HG02840 (cell line): ENCODE data around the gene TUBGCP6.
"Not testable (repeated sequence)": the region's sequence is repeated elsewhere in the genome, so short reads cannot be mapped to it uniquely, and the experiment has no call there.

ENCODE experiments used
- ATAC-seq: cut with Tn5 transposase; IDR thresholded peaks from one replicate; pipeline ENCODE4 v1.9.1; 2021; ENCODE audit warnings: mild to moderate bottlenecking, moderate library complexity, moderate number of reproducible peaks; ENCODE audit not compliant: unreplicated experiment, low FRiP score

TUBGCP6 gene

DNA sequence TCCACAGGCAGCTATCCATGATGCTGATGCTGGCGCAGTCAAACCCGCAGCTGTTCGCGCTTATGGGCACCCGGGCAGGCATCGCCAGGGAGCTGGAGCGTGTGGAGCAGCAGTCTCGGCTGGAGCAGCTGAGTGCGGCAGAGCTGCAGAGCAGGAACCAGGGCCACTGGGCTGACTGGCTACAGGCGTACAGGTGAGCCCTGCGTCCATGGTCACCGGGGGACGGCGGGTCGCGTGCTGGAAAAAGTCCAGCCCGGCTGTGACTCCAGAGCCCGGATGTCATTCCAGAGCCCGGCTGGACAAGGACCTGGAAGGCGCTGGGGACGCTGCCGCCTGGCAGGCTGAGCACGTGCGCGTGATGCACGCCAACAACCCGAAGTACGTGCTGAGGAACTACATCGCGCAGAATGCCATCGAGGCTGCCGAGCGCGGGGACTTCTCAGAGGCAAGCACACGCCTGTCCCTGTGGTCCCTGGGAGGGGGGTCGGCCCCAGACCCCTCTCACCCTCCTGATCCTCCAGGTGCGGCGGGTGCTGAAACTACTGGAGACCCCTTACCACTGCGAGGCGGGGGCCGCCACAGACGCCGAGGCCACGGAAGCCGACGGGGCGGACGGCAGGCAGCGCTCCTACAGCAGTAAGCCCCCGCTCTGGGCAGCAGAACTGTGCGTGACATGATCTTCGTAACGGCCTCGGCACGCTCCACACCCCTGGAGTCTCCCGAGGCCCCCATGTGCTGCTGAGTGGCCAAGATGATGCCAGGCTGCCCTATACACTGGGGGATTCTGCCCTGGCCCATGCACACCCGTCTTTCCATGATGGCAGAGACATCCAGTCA lies 27.9 kb downstream of the TUBGCP6 start:
- ATAC-seq: no peak

DNA sequence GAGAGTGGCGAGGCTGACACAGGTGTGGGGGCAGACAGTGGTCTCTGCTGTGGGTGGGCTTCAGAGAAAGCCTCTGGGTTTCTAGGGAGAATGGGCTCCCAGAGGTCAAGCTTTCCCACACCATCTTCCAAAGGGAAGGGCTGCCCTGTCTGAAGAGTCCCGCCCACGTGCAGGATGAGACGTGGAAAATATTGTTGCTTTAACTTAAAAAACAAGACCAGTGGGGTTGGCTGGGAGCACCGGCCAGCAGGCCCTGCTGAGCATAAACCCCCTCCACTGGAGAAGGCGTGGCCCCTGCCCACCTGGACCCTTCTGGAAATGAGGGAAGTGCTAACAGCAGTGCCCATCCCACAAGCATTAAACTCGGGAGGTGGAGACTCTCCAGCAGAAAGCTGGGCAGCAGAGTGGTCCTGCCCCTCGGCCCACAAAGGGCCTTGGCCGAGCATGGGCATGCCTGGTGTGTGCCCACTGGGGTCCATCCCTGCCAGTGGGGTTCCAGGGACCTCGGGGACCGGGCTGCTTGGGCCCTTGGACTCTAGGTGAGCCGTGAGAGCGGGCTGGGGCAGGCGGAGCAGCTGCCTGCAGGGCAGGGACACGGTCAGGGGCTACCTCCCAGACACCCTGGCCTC lies 28.7 kb downstream of the TUBGCP6 start:
- no peak for ATAC-seq

DNA sequence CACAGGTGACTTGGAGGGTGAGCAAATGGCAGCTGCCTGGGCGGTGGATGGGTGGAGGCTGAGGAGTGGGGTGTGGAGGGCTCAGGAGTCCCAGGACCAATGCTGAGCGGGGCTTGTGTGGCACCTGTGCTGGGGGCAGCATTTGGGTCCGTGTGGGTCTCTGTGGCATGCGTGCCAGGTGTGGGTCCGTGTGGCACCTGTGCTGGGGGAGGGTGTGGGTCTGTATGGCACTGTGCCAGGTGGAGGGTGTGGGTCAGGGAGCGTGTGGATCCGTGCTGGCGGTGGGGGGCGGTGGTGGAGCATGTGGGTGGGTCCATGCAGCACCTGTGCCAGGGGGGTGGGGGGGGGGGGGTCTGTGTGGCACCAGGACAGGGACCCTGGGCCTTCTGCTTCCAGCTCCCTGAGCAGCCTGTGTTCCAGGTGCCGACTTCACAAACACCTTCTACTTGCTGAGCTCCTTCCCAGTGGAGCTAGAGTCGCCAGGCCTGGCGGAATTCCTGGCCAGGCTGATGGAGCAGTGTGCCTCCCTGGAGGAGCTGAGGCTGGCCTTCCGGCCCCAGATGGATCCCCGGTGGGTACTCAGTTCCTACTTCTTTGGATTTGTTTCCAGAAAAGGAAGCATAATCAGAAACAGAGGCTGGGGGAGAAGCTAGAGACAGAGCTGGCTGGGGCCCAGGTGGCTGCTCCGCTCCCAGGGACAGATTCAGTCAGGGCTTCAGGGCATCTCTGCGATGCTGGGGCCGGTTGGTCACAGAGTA lies 29.3 kb downstream of the TUBGCP6 start:
- ATAC-seq: no peak

DNA sequence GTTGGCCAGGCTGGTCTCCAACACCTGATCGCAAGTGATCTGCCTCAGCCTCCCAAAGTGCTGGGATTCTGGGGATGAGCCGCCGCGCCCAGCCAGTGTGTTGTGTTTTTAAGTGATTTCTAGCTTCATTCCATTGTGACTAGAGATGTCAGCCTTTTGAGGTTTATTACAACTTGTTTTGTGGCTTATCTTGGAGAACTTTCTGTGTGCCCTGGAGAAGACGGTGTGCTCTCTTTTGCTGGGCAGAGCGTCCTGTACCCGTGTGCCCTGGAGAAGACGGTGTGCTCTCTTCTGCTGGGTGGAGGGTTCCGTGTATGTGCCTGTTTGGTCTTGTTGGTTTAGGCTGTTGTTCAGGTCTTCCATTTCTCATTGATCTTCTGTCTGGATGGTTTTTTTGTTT lies 31.6 kb downstream of the TUBGCP6 start:
- no peak for ATAC-seq

DNA sequence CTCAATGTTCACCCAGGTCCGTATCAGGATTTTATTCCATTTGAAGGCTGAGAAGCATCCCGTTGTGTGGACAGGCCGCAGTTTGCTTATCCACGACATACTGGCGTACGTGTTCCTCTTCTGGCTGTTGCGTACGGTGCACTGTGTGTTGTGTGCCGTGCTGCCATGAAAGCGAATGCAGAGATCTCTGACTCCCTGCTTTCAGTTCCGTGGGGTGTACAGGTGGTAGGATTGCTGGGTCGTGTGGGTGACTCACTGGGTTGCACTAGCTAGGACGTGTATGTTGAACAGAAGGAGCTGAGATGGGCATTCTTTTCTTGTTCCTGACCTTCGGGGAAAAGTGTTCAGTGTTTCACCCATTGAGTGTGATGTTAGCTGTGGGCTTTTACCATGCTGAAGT lies 33.7 kb downstream of the TUBGCP6 start:
- ATAC-seq: no peak

DNA sequence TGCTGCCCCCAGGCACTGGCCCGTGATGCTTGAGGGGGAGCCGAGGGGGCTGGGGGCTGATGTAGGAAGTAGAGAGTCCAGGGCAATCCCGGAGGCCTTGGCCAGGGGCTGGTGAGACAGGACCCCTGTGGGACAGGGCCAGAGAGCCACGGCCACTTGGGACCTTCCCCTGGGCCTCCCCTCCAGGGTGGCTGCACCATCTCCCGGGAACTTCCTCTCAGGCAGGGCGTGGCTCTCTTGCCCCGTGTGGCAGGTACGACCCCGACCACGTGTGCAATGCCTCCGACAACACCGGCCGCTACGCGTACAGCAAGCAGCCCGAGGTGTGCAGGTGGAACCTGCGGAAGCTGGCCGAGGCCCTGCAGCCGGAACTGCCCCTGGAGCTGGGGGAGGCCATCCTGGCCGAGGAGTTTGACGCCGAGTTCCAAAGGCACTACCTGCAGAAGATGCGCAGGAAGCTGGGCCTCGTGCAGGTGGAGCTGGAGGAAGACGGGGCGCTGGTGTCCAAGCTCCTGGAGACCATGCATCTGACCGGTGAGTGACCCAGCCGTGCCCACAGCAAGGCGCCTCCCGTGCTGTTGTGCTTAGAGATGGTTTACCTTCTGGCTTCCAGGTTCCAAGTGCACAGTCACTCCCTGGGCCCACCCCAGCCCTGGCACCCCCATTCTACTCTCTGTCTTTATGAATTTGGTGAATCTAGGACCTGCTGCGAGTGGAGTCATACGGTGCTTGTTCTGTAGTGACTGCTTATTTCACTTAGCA lies 34.3 kb downstream of the TUBGCP6 start:
- ATAC-seq: no peak

DNA sequence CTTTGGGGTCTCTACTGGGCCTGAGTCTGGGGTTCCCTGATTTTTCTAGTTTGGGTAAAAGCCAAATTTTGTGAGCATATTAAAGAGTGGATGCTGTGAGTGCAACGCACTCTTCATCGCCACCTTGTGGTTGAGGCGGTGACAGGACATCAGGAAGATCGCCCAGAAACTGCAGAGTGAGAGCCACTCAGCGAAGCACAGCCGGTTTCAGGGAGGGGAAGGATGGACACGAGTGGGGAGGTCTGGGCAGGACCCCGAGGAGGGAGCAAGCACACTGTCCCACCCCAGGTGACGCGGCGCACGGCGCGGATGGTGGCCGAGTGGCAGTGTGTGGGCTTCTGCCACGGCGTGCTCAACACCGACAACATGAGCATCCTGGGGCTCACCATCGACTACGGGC lies 34.9 kb downstream of the TUBGCP6 start:
- ATAC-seq: no peak

DNA sequence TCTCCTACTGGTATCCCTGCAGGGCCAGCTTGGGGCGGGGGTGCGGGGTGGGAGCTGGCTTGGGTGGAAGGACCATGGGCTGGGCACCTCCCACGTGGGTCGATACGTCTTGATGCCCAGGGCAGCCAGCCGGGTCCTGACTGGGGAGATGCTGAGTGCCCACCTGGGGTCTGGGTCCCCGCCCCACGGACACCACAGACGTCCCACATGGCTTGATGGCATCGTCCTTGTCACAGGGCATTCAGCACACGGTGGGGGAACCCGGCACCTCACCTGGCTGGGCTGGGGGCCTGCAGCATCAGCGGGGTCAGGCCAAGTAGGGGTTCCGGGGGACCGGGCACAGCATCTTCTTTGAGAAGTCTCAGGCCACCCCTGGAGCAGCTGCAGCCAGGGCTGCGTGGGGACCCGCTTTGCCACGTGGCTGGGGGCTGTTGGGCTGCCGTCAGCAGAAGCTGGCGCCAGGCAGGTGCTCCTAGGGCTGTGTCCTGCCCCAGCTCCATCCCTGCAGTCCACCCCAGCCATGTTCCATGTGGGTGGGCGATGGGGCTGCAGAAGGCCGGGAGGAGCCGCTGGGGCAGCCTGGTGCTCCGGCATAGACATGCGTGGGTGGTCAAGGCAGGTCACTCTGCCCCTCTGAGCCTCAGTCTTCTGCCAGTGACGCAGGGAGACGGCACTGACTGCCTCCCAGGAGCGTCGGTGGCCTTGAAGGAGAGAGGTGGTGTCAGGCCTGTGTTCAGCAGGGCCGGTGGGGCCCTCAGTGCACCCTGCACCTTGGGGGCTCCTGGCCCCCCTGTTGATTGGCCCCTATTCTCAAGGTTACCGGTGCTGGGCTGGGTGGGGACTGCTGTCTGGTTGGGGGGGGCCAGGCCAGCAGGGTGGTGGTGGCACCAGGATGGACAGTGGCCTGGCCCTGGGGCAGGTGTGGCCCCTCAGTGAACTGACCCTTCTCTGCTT lies 35.6 kb downstream of the TUBGCP6 start:
- no peak for ATAC-seq

DNA sequence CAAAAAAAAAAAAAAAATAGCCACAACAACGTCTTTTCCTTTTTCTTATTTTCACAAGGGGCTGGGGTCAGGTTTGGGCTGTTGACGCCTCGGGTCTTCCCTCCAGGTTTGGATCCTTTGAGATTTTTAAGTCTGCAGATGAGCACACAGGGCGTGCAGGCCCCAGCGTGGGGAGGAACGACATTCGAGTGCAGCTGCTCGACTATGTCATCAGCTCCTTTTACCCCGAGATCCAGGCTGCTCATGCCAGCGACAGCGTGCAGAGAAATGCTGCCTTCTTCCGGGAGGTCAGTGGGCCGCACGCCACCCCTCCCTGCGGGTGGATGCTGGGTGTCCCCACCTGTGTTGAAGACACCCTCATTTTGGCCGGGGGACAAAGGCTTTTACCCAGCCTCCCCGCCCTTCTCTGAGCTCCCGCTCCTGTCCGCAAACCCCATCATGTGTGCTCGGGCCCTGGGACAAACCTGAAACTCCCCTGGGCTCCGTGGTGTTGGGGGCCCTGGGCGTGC lies 36.3 kb downstream of the TUBGCP6 start:
- ATAC-seq: no peak

DNA sequence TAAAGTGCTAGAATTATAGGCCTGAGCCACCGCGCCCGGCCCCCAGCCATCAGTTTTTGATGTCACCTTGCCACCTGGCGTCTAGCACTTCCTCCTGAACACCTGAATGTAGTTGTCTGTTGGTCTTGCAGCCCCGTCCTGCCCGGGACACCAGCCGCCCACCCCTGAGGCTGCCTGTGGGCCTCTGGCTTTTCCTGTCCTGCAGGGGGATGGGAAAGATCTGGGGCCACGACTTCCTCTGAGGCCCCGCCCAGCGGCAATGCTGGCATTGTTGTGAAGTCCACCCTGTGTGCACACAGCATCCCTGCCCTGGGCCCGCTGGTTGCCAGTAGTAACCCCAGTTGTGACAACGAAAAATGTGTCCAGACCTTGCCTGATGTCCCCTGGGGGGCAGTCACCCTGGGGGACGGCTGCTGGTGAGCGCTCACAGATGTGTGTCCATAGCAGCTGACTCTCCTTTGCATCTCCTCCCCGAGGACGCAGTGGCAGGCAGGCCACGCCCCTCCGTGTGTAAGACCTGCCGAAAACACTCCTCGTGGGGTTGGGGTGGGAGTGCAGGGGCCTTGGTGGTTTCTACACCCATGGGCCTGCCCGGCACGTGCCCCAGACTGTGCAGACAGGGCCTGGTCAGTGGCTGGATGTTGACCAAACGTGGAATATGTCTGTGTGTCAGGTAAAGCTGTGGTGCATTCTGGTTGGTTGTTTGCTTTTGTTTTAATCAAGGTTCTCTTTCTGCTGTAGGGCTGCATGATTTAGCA lies 37.3 kb downstream of the TUBGCP6 start:
- no peak for ATAC-seq

DNA sequence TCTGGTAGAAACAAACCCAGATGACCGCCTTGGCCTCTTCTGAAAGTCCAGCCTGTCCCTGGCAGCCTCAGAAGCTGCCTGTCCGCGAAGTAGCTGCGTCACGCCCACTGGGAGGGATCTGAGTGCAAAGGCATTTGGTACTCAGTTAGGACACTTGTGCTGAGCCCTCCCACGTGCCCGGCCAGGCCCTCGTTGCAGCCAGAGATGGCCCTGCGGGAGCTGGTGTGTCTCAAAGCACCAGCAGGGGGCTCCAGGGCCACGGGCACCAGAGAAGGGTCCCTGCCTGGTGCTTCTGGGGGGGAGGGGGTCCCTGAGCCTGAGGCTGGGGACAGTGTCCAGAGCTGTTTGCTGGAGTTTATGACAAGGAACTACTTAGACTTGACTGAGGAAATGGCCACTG lies 38.2 kb downstream of the TUBGCP6 start:
- no peak for ATAC-seq

DNA sequence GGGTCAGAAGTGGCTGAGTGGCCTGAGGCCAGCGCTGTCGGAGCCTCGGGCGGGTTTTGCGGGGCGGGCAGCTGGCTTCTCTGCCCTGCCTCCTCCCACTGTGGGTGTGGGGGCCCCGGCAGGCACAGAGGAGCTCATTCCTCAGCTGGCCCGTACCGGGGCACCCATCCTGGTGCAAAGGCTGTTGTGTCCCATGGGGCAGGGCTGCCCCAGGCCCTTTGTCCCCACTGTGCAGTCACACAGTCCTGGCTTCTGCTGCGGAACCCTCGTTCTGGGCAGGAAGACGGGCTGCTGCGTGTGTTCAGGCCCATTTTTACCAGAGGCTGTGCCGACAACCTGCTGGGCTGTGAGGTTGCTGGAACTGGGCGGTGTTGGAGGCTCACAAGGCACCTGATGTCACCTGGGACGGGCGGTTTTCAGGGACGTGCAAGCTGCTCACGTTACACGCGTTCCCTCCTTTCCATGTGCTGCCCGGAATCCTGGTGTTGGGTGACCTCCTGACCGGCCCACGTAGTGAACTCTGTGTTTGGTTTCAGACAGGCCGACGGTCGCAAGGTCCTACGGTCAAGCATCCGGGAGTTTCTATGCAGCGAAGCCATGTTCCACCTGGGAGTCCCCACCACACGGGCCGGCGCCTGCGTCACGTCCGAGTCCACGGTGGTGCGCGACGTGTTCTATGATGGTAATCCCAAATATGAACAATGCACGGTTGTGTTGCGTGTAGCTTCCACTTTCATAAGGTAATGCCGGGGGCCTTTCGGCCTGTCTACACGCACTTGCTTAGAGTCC lies 38.8 kb downstream of the TUBGCP6 start:
- no peak for ATAC-seq

DNA sequence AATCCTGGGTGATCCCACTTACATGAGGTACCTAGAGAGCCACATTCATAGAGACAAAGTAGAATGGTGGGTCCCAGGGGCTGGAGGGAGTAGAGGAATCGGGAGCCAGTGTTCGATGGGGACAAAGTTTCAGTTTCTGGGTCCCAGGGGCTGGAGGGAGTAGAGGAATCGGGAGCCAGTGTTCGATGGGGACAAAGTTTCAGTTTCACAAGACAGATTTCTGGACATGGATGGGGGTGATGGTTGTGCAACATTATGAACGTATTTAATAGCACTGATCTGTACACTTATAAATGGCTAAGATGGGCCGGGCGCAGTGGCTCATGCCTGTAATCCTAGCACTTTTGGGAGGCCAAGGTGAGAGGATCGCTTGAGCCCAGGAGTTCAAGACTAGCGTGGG lies 39.8 kb downstream of the TUBGCP6 start:
- not testable (repeated sequence) for ATAC-seq

DNA sequence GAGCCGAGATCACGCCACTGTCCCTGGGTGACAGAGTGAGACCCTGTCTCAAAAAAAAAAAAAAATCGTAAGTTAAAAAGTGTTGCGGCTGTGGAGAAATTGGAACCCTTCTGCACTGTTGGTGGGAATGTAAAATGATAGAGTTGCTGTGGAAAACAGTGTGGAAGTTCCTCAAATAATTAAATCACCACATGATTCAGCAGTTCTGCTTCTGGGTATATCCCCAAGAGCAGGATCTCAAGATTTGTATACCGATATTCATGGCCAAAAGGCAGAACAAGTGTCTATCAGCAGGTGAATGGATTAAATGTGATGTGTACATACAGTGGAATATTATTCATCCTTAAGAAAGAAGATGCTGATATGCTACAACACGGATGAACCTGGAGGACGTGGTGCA lies 40.3 kb downstream of the TUBGCP6 start:
- ATAC-seq: no peak

DNA sequence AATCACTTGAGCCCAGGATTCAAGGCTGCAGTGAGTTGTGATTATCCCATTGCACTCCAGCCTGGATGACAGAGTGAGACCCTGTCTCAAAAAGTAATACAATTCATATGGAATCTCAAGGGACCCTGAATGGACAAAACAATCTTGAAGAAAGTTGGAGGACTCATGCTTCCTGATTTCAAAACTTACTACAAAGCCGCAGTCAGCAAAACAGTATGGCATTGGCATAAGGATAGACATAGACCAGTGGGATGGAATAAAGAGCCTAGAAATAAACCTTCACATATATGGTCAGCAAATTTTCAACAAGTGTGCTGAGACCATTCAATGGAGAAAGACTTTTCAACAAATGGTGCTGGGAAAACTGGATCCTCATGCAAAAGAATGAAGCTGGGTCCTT lies 41.5 kb downstream of the TUBGCP6 start:
- ATAC-seq: no peak

DNA sequence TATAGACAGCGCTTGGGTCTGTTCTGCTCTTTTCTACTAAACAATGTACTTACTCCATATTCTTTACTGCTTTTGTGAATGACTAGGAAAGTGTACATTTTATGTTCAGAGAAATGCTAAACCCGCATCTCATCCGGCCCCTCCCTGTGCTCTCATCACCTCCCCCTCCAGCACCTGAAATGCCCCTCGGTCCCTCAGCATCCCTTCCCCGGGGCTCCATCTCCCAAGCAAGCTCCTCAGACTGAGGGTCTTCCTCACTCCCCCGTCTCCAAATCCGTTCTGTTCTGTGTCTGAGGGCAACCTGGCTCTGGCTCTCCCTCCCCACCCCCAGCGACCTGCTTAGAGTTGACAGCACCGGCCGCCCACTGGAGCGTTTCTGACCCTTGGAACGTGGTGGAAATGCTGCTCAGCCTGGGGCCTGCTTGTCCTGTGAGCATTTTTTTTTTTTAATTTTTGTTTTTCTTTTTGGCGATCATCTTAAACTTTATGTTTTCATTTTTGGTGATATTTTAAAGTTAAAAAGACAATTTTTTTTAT lies 42.6 kb downstream of the TUBGCP6 start:
- no peak for ATAC-seq
